ENCODE results near the gene NSA2.
"Not testable (repeated sequence)": the region's sequence is repeated elsewhere in the genome, so short reads cannot be mapped to it uniquely, and the experiment has no call there.

GRCh38 chr5:74748742-74749141 is 18.3 kb upstream of the NSA2 start:
- TF ChIP-seq, protein P1, sequence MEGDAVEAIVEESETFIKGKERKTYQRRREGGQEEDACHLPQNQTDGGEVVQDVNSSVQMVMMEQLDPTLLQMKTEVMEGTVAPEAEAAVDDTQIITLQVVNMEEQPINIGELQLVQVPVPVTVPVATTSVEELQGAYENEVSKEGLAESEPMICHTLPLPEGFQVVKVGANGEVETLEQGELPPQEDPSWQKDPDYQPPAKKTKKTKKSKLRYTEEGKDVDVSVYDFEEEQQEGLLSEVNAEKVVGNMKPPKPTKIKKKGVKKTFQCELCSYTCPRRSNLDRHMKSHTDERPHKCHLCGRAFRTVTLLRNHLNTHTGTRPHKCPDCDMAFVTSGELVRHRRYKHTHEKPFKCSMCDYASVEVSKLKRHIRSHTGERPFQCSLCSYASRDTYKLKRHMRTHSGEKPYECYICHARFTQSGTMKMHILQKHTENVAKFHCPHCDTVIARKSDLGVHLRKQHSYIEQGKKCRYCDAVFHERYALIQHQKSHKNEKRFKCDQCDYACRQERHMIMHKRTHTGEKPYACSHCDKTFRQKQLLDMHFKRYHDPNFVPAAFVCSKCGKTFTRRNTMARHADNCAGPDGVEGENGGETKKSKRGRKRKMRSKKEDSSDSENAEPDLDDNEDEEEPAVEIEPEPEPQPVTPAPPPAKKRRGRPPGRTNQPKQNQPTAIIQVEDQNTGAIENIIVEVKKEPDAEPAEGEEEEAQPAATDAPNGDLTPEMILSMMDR (IDR thresholded peaks at IDR 0.05), result not testable (repeated sequence)
- not testable (repeated sequence) for TF ChIP-seq EZH2phosphoT487, EZH2 (IDR thresholded peaks at IDR 0.05)

Measured in neural progenitor cell (in vitro differentiated cells).